GM12878 (cell line): ENCODE data around the gene KCNV2. TPM values are rescaled to one million over a fixed set of nuclear protein-coding genes. Genes with fewer than 3 reads are reported as not detected.

Experiments
- ATAC-seq: fragments of 200-7000 bp; cut with Tn5 transposase; 3 replicates; pipeline ENCODE4 v1.9.1; 2020; ENCODE audit warnings: mild to moderate bottlenecking, moderate library complexity
- BruUV-seq: library from RNA; stranded (reverse); fragments of 400-500 nt; replicated peaks from 2 replicates; lab custom pipeline; 2021; lab: Mats Ljungman, UMichigan
- CTCF ChIA-PET: fragments of 300-600 bp; sonication (Branson Sonifier 250); formaldehyde crosslinking; extraction: SDS; loops from one replicate; lab custom pipeline; 2021; ENCODE audit warnings: inconsistent platforms; lab: Yijun Ruan, JAX
- POLR2A ChIA-PET: fragments of 350-600 bp; formaldehyde crosslinking; extraction: SDS; loops from one replicate; lab custom pipeline; 2021; ENCODE audit warnings: inconsistent platforms; lab: Charles Lee
- RAD21 ChIA-PET: fragments of 300-600 bp; sonication (Branson Sonifier 250); formaldehyde crosslinking; loops from one replicate; lab custom pipeline; 2023; ENCODE audit warnings: antibody characterized with exemption; ENCODE audit not compliant: unreplicated experiment; lab: Charles Lee
- SMC1A ChIA-PET: fragments of 300-600 bp; sonication (Branson Sonifier 250); formaldehyde crosslinking; loops from one replicate; lab custom pipeline; 2023; ENCODE audit not compliant: unreplicated experiment, uncharacterized antibody; lab: Charles Lee
- DNase-seq: peaks from one replicate; pipeline ENCODE4 v3.0.0-alpha.2; 2011; ENCODE audit warnings: low read depth, low spot score
- FAIRE-seq: peaks from 3 replicates; lab custom pipeline; 2011; peaks lifted over from hg19 to GRCh38; lab: Jason Lieb, UNC
- H2AFZ ChIP-seq: 2 replicates; pipeline ENCODE4 v1.6.0; 2011; ENCODE audit warnings: low read depth, low read length, control low read depth; ENCODE audit not compliant: control insufficient read depth
- H3K27ac ChIP-seq: 2 replicates; pipeline ENCODE4 v1.5.1; 2011; ENCODE audit warnings: control low read depth; ENCODE audit not compliant: control insufficient read depth, insufficient read depth
- H3K27me3 ChIP-seq, 2 experiments: replicated peaks in 1 of 2; 2 replicates each; pipeline versions ENCODE4 v1.6.0 to v1.6.1; 2011; ENCODE audit warnings: low read length in 1 of 2; ENCODE audit not compliant: control insufficient read depth in 2 of 2, insufficient read depth in 2 of 2
- H3K36me3 ChIP-seq, 2 experiments: 2 replicates each; pipeline ENCODE4 v1.5.1; 2011; ENCODE audit warnings: low read length in 1 of 2; ENCODE audit not compliant: control insufficient read depth in 2 of 2, insufficient read depth in 2 of 2
- H3K4me1 ChIP-seq: 2 replicates; pipeline ENCODE4 v1.6.1; 2011; ENCODE audit warnings: mild to moderate bottlenecking, low read length, moderate library complexity, mixed read lengths; ENCODE audit not compliant: control insufficient read depth, insufficient read depth
- H3K4me2 ChIP-seq: 2 replicates; pipeline ENCODE4 v1.6.0; 2011; ENCODE audit warnings: control low read depth; ENCODE audit not compliant: control insufficient read depth, insufficient read depth
- H3K4me3 ChIP-seq: fragments of 200-600 bp; sonication (generic); 2 replicates; pipeline ENCODE4 v1.5.1; 2016
- H3K79me2 ChIP-seq: 2 replicates; pipeline ENCODE4 v1.6.0; 2011; ENCODE audit warnings: low read length; ENCODE audit not compliant: control insufficient read depth, insufficient read depth
- H3K9ac ChIP-seq: 2 replicates; pipeline ENCODE4 v1.8.0; 2011; ENCODE audit warnings: low read length, control low read depth, mixed read lengths; ENCODE audit not compliant: control insufficient read depth, insufficient read depth
- H3K9me3 ChIP-seq: replicated peaks from 3 replicates; pipeline ENCODE4 v1.5.1; 2011; ENCODE audit warnings: mild to moderate bottlenecking, low read length; ENCODE audit not compliant: control insufficient read depth, insufficient read depth
- H4K20me1 ChIP-seq: 2 replicates; pipeline ENCODE4 v1.6.0; 2011; ENCODE audit not compliant: control insufficient read depth, insufficient read depth
- CBFB ChIP-seq: IDR thresholded peaks from 2 replicates; pipeline ENCODE4 v1.6.1; 2016; ENCODE audit warnings: antibody characterized with exemption, low read depth
- RAD51 ChIP-seq: fragments of 450-650 bp; IDR thresholded peaks from 2 replicates; pipeline ENCODE4 v1.6.1; 2016; ENCODE audit warnings: moderate library complexity, mild to moderate bottlenecking, inconsistent platforms
- ZNF207 ChIP-seq: fragments of 450-650 bp; IDR thresholded peaks from 2 replicates; pipeline ENCODE4 v1.6.1; 2014; ENCODE audit warnings: antibody characterized with exemption, mild to moderate bottlenecking, borderline replicate concordance
- WGBS: methylation state at CpG from one replicate; pipeline ENCODE4 v1.1.6; 2016; ENCODE audit warnings: low lambda C conversion rate; ENCODE audit not compliant: insufficient replicate concordance, insufficient coverage; ENCODE audit errors: missing lambda C conversion rate; 5-methylcytosine and 5-hydroxymethylcytosine counted together
- in situ Hi-C: fragments of 300-500 bp; cut with MboI; formaldehyde crosslinking; loops from 9 replicates; pipeline ENCODE4 v1.14.3; 2018; ENCODE audit warnings: mixed read lengths
- intact Hi-C: fragments of 100-400 bp; cut with micrococcal nuclease; formaldehyde crosslinking; loops from one replicate; pipeline ENCODE4 v1.14.2; 2022; ENCODE audit not compliant: unreplicated experiment
- polyA plus RNA-seq, 11 experiments: library from polyadenylated mRNA; depleted of rRNA in 4 of 11; unstranded in 6 of 11; stranded (reverse) in 5 of 11; fragments of >200 nt; fragmentation: Nextera tagmentation in 4 of 11; fragmentation: Illumina TruSeq in 1 of 11; extraction: Ambion mirVana in 4 of 11; extraction: Trizol in 1 of 11; gene quantifications; 1 replicate in 1 of 11; 2 replicates in 10 of 11; pipeline versions ENCODE4 v1.2.1 to v1.2.3, GENCODE V29; 2011 to 2016; ENCODE audit warnings: inconsistent platforms in 2 of 11, missing spikeins in 2 of 11, low read depth in 1 of 11
- total RNA-seq, 4 experiments: library from RNA; depleted of rRNA in 3 of 4; stranded (reverse); fragments of >200 nt in 3 of 4; fragmentation: Illumina TruSeq in 1 of 4; extraction: Trizol in 1 of 4; gene quantifications; 2 replicates each; pipeline versions ENCODE4 v1.2.1 to v1.2.3, GENCODE V29; 2013 to 2021
- TF ChIP-seq, protein P1 (sequence below): IDR thresholded peaks from 2 replicates; pipeline ENCODE4 v1.6.1; 2011; ENCODE audit warnings: mild to moderate bottlenecking, low read depth, low read length, moderate library complexity; ENCODE audit not compliant: insufficient replicate concordance

KCNV2 gene
- total and polyA plus RNA-seq, 10 of the 15 experiments (the other 5 are each of a cell fraction or from before 2014, with no cell fraction given) = 0.04 to 0.37 (median 0.09) TPM; not detected in 4

DNA sequence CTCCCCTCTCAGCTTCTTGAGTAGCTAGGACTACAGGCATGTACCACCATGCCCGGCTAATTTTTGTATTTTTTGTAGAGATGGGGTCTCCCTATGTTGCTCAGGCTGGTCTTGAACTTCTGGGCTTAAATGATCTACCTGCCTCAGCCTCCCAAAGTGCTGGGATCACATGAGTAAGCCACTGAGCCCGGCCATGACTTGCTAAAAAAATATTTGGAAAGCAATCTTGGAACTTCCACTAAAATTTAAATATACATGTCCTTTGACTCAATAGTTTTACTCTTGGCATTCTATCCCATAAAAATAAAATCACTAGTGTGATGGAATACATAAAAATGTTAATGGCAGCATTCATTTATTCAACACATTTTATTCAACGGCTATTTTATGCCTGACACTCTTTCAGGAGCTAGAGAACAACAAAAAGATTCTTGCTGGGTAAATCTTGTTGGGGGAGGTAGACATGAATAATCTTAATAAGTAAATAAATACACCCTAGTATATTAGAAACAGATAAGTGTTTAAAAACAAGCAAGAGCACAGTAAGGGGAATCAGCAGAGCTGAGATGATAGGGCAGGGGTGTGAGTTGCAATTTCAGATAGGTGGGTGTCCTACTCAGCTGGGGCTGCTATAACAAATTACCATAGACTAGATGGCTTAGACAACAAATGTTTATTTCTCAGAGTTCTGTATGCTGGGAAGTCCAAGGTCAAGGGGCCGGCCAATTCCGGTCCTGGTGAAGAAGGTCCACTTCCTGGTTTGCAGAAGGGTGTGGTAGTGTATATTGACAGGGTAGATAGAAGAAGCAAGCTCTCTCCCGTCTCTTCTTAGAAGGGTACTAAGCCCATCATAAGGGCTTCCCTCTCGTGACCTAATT is 50.7 kb downstream of the KCNV2 start:
- TF ChIP-seq ZNF207 (no peak), CBFB (no peak), RAD51 (no peak)
- TF ChIP-seq, protein P1, sequence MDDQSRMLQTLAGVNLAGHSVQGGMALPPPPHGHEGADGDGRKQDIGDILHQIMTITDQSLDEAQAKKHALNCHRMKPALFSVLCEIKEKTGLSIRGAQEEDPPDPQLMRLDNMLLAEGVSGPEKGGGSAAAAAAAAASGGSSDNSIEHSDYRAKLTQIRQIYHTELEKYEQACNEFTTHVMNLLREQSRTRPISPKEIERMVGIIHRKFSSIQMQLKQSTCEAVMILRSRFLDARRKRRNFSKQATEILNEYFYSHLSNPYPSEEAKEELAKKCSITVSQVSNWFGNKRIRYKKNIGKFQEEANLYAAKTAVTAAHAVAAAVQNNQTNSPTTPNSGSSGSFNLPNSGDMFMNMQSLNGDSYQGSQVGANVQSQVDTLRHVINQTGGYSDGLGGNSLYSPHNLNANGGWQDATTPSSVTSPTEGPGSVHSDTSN = no peak
- Histone ChIP-seq H3K4me1 (0 out of 2 replicates have a peak, but pooled peaks cover 5% of the 10 kb centered on the region), H3K27ac (no peak overlapping the region), H3K36me3 (peaks cover 2 to 3% of the 10 kb centered on the region in 2 experiments; a peak in 3 of 4 replicates), H3K9me3 (no peaks in the 10 kb centered on the region), H4K20me1 (no peaks in the 10 kb centered on the region), H3K79me2 (no peaks in the 10 kb centered on the region), H3K9ac (no peak overlapping the region), H3K4me3 (no peak overlapping the region), H2AFZ (no peak overlapping the region), H3K4me2 (no peak overlapping the region), H3K27me3 (no peaks in the 10 kb centered on the region)
- RAD21 ChIA-PET = no interaction called here
- ATAC-seq (no peak), FAIRE-seq (no peak), DNase-seq (no peak)
- intact Hi-C loops (no loop called here), in situ Hi-C loops (no loop called here)
- no TSS peak for BruUV-seq
- POLR2A ChIA-PET = no interaction called here
- 97% methylated on average over 7 of the region's 7 CpGs for WGBS
- CTCF ChIA-PET = no interaction called here
- SMC1A ChIA-PET = interaction anchor here (0.8 kb wide), 1 partner anchor 64 kb away, joined by 3 read pairs; no protein-coding TSS in a partner anchor
